A673 (cell line): ENCODE data around the gene ENHO. TPM values are rescaled to one million over a fixed set of nuclear protein-coding genes. Genes with fewer than 3 reads are reported as not detected.

Experiments used
- BruUV-seq: library from RNA; stranded (reverse); fragments of 400-500 nt; replicated peaks from 2 replicates; lab custom pipeline; 2021; lab: Mats Ljungman, UMichigan
- CTCF ChIA-PET: fragments of 300-600 bp; sonication (Branson Sonifier 250); formaldehyde crosslinking; loops from one replicate; lab custom pipeline; 2022; ENCODE audit warnings: antibody characterized with exemption; lab: Charles Lee
- POLR2A ChIA-PET: fragments of 300-600 bp; sonication (Branson Sonifier 250); formaldehyde crosslinking; loops from one replicate; lab custom pipeline; 2022; ENCODE audit warnings: antibody characterized with exemption; ENCODE audit not compliant: low non-redundant PET; lab: Charles Lee
- DNase-seq: peaks from one replicate; pipeline ENCODE4 v3.0.0-alpha.2; 2015; ENCODE audit warnings: low spot score
- H3K27ac ChIP-seq: fragments of 200-600 bp; sonication (generic); 2 replicates; pipeline ENCODE4 v1.5.1; 2016; ENCODE audit warnings: mixed run types, low read depth, mild to moderate bottlenecking, mixed read lengths, antibody characterized with exemption, low read length; ENCODE audit not compliant: poor library complexity, severe bottlenecking
- H3K27me3 ChIP-seq: fragments of 200-600 bp; sonication (generic); replicated peaks from 2 replicates; pipeline ENCODE4 v1.6.1; 2017; ENCODE audit warnings: mixed run types, low read depth, mild to moderate bottlenecking, mixed read lengths, antibody characterized with exemption, low read length; ENCODE audit not compliant: insufficient read depth, poor library complexity
- H3K36me3 ChIP-seq: fragments of 200-600 bp; sonication (generic); 2 replicates; pipeline ENCODE4 v1.6.1; 2016; ENCODE audit warnings: mixed run types, mild to moderate bottlenecking, mixed read lengths, antibody characterized with exemption, low read length; ENCODE audit not compliant: insufficient read depth, poor library complexity, severe bottlenecking
- H3K4me1 ChIP-seq: fragments of 200-600 bp; sonication (generic); 2 replicates; pipeline ENCODE4 v1.6.1; 2017; ENCODE audit warnings: mixed run types, mild to moderate bottlenecking, mixed read lengths, antibody characterized with exemption, low read length; ENCODE audit not compliant: insufficient read depth, poor library complexity, severe bottlenecking
- H3K4me3 ChIP-seq: fragments of 200-600 bp; sonication (generic); 2 replicates; pipeline ENCODE4 v1.5.1; 2016; ENCODE audit warnings: low read depth, mixed run types, mild to moderate bottlenecking, mixed read lengths, low read length; ENCODE audit not compliant: poor library complexity, severe bottlenecking
- H3K9me3 ChIP-seq: fragments of 200-600 bp; sonication (generic); 2 replicates; pipeline ENCODE4 v1.6.1; 2016; ENCODE audit warnings: mixed run types, low read depth, mild to moderate bottlenecking, mixed read lengths, antibody characterized with exemption, low read length; ENCODE audit not compliant: poor library complexity, severe bottlenecking
- CTCF ChIP-seq: fragments of 300-800, 200-600 bp; sonication (generic); conservative IDR thresholded peaks from 2 replicates; pipeline ENCODE4 v1.5.1; 2017; ENCODE audit warnings: low read depth, mild to moderate bottlenecking, antibody characterized with exemption, low read length, moderate library complexity, mixed read lengths
- EZH2 ChIP-seq: fragments of 200-600 bp; sonication (generic); IDR thresholded peaks from 2 replicates; pipeline ENCODE4 v1.6.1; 2017; ENCODE audit warnings: borderline replicate concordance, low read depth, mild to moderate bottlenecking, mixed read lengths, antibody characterized with exemption, low read length; ENCODE audit not compliant: poor library complexity, severe bottlenecking
- intact Hi-C: fragments of 100-400 bp; cut with micrococcal nuclease; formaldehyde crosslinking; loops from one replicate; pipeline ENCODE4 v1.10.0; 2022; ENCODE audit not compliant: unreplicated experiment
- total RNA-seq: library from RNA; stranded (reverse); gene quantifications from 2 replicates; pipeline ENCODE4 v1.2.3, GENCODE V29; 2021

ENHO gene
- total RNA-seq, 1 experiment from 2014 or later: 1.2 TPM

GRCh38 chr9:34479431-34479866, 43.3 kb downstream of the ENHO start:
- no TSS peak for BruUV-seq
- POLR2A ChIA-PET: no interaction called here

GRCh38 chr9:34477541-34477940, 45.2 kb downstream of the ENHO start:
- POLR2A ChIA-PET: no interaction called here
- intact Hi-C loops: no loop called here
- no TSS peak for BruUV-seq

More at GRCh38 chr9:34479431-34479866, 43.3 kb downstream of the ENHO start:
- Histone ChIP-seq H3K27me3 (no peaks in the 10 kb centered on the region), H3K9me3 (no peaks in the 10 kb centered on the region), H3K4me1 (no peaks in the 10 kb centered on the region), H3K27ac (no peak overlapping the region), H3K4me3 (no peak overlapping the region), H3K36me3 (no peaks in the 10 kb centered on the region)
- no peak for DNase-seq
- intact Hi-C loops: no loop called here
- CTCF ChIA-PET: no interaction called here
- TF ChIP-seq CTCF: no peak
- TF ChIP-seq EZH2: no peak

GRCh38 chr9:34475097-34475496, 47.7 kb downstream of the ENHO start:
- Histone ChIP-seq H3K4me1 (no peaks in the 10 kb centered on the region), H3K9me3 (no peaks in the 10 kb centered on the region), H3K27me3 (no peaks in the 10 kb centered on the region), H3K27ac (no peak overlapping the region), H3K36me3 (no peaks in the 10 kb centered on the region), H3K4me3 (no peak overlapping the region)
- no peak for DNase-seq
- CTCF ChIA-PET: no interaction called here
- POLR2A ChIA-PET: no interaction called here
- TF ChIP-seq EZH2 (no peak), CTCF (no peak)
- intact Hi-C loops: no loop called here
- no TSS peak for BruUV-seq

More at GRCh38 chr9:34477541-34477940, 45.2 kb downstream of the ENHO start:
- CTCF ChIA-PET: no interaction called here
- H3K4me1 ChIP-seq: no peaks in the 10 kb centered on the region
- no peak overlapping the region for H3K27ac ChIP-seq
- H3K4me3 ChIP-seq: no peak overlapping the region
- no peak for DNase-seq
- H3K9me3 ChIP-seq: no peaks in the 10 kb centered on the region
- no peak for TF ChIP-seq EZH2
- TF ChIP-seq CTCF: no peak
- H3K36me3 ChIP-seq: no peaks in the 10 kb centered on the region
- no peaks in the 10 kb centered on the region for H3K27me3 ChIP-seq

Other genes with a start within 250 kb of the ENHO start
- gene KIF24, start 193.7 kb downstream of the ENHO start, total RNA-seq: 10.6 and 11.6 TPM in 2 replicates
- gene NUDT2, start 193.4 kb downstream of the ENHO start, total RNA-seq: 19.1 and 25.3 TPM in 2 replicates
- 7.8 and 7.9 TPM in 2 replicates for gene MYORG, start 146.1 kb downstream of the ENHO start, total RNA-seq
- gene FAM219A, start 64.4 kb downstream of the ENHO start, total RNA-seq: 62.1 and 63.3 TPM in 2 replicates
- gene DNAI1, start 64.2 kb downstream of the ENHO start, total RNA-seq: 1.4 TPM in 1 of 2 replicates, not detected in the other
- gene CNTFR, start 66.7 kb upstream of the ENHO start, total RNA-seq: 3.7 and 4.5 TPM in 2 replicates
- 19.7 and 31.6 TPM in 2 replicates for gene RPP25L, start 89.1 kb upstream of the ENHO start, total RNA-seq
- gene DCTN3, start 97.5 kb upstream of the ENHO start, total RNA-seq: 79.3 and 89.4 TPM in 2 replicates
- gene ARID3C, start 106.1 kb upstream of the ENHO start, total RNA-seq: not detected in 2 replicates
- gene SIGMAR1, start 114.8 kb upstream of the ENHO start, total RNA-seq: 165 and 172 TPM in 2 replicates
- gene GALT, start 123.7 kb upstream of the ENHO start, total RNA-seq: 27.6 and 37.6 TPM in 2 replicates
- 5.6 and 12.1 TPM in 2 replicates for gene IL11RA, start 129.2 kb upstream of the ENHO start, total RNA-seq
- not detected in 2 replicates for gene CCL27, start 139.7 kb upstream of the ENHO start, total RNA-seq
- gene CCL19, start 168.3 kb upstream of the ENHO start, total RNA-seq: not detected in 2 replicates
- gene CCL21, start 187.1 kb upstream of the ENHO start, total RNA-seq: not detected in 2 replicates